ENCODE data around the gene CIPC. TPM values are rescaled to one million over a fixed set of nuclear protein-coding genes. Genes with fewer than 3 reads are reported as not detected.

CIPC gene
- total RNA-seq, 1 experiment from 2014 or later: 14.2 TPM

GRCh38 chr14:77125823-77126325, 27.8 kb downstream of the CIPC start:
- DNase-seq (ENCODE audit: low read depth): no peak

GRCh38 chr14:77126461-77126990, 28.5 kb downstream of the CIPC start:
- no peak for DNase-seq (ENCODE audit: low read depth)

GRCh38 chr14:77128414-77128891, 30.4 kb downstream of the CIPC start:
- DNase-seq (ENCODE audit: low read depth): peak; percentile 77

- DNase-seq (ENCODE audit: low read depth): no peak
Observed at GRCh38 chr14:77130386-77130785, 32.3 kb downstream of the CIPC start.

GRCh38 chr14:77131206-77131605, 33.1 kb downstream of the CIPC start:
- no peak for DNase-seq (ENCODE audit: low read depth)

- DNase-seq (ENCODE audit: low read depth): no peak
Observed at GRCh38 chr14:77131871-77132486, 33.9 kb downstream of the CIPC start.

GRCh38 chr14:77133720-77134338, 35.8 kb downstream of the CIPC start:
- peak; percentile 26 for DNase-seq (ENCODE audit: low read depth)

GRCh38 chr14:77139022-77139421, 41.0 kb downstream of the CIPC start:
- DNase-seq (ENCODE audit: low read depth): no peak

GRCh38 chr14:77139540-77140358, 41.7 kb downstream of the CIPC start:
- peak; percentile 22 for DNase-seq (ENCODE audit: low read depth)

GRCh38 chr14:77140359-77141213, 42.5 kb downstream of the CIPC start:
- peak; percentile 12 for DNase-seq (ENCODE audit: low read depth)

- peak; percentile 22 for DNase-seq (ENCODE audit: low read depth)
Observed at GRCh38 chr14:77141214-77142004, 43.4 kb downstream of the CIPC start, which contains the start of gene ZDHHC22. Gene ZDHHC22 (minus strand): TSS chr14:77141791. CDS start chr14:77139738, 2,053 bp downstream.

GRCh38 chr14:77142005-77142800, 44.1 kb downstream of the CIPC start:
- DNase-seq (ENCODE audit: low read depth): no peak

GRCh38 chr14:77143071-77143470, 45.0 kb downstream of the CIPC start:
- DNase-seq (ENCODE audit: low read depth): no peak

GRCh38 chr14:77144412-77145115, 46.5 kb downstream of the CIPC start:
- no peak for DNase-seq (ENCODE audit: low read depth)

GRCh38 chr14:77145975-77146740, 48.1 kb downstream of the CIPC start:
- DNase-seq (ENCODE audit: low read depth): no peak

- no peak for DNase-seq (ENCODE audit: low read depth)
Observed at GRCh38 chr14:77148510-77149231, 50.6 kb downstream of the CIPC start.

GRCh38 chr14:77151245-77151644, 53.2 kb downstream of the CIPC start:
- DNase-seq (ENCODE audit: low read depth): peak; percentile 19

Measured in M059J (cell line).